Parathyroid adenoma (tissue), 2 donors: ENCODE data around the gene ABI3BP.
"Not testable (repeated sequence)": the region's sequence is repeated elsewhere in the genome, so short reads cannot be mapped to it uniquely, and the experiment has no call there.

ENCODE experiments used
- H2AFZ ChIP-seq: fragments of 300-600 bp; sonication (generic); one replicate; pipeline ENCODE4 v1.7.0; 2017; ENCODE audit warnings: antibody characterized with exemption, mild to moderate bottlenecking
- H3K27ac ChIP-seq: fragments of 300-600 bp; sonication (generic); one replicate; pipeline ENCODE4 v1.7.0; 2017
- H3K27me3 ChIP-seq: fragments of 300-600 bp; sonication (generic); one replicate; pipeline ENCODE4 v1.7.0; 2017; ENCODE audit warnings: low read length; ENCODE audit not compliant: control insufficient read depth, insufficient read depth
- H3K36me3 ChIP-seq: fragments of 300-600 bp; sonication (generic); one replicate; pipeline ENCODE4 v1.7.0; 2017; ENCODE audit warnings: low read length; ENCODE audit not compliant: control insufficient read depth, insufficient read depth
- H3K4me1 ChIP-seq: fragments of 300-600 bp; sonication (generic); one replicate; pipeline ENCODE4 v1.7.0; 2017; ENCODE audit warnings: control low read depth
- H3K4me2 ChIP-seq: fragments of 300-600 bp; sonication (generic); one replicate; pipeline ENCODE4 v1.7.0; 2017; ENCODE audit warnings: low read length
- H3K4me3 ChIP-seq: fragments of 300-600 bp; sonication (generic); one replicate; pipeline ENCODE4 v1.7.0; 2017; ENCODE audit warnings: low read depth, low read length
- H3K79me2 ChIP-seq: fragments of 300-600 bp; sonication (generic); one replicate; pipeline ENCODE4 v1.7.0; 2017; ENCODE audit warnings: control low read depth
- H3K9ac ChIP-seq: fragments of 300-600 bp; sonication (generic); one replicate; pipeline ENCODE4 v1.7.0; 2017; ENCODE audit warnings: mild to moderate bottlenecking
- H3K9me3 ChIP-seq: fragments of 300-600 bp; sonication (generic); one replicate; pipeline ENCODE4 v1.7.0; 2017; ENCODE audit warnings: low read length; ENCODE audit not compliant: control insufficient read depth
- TF ChIP-seq, protein P1 (sequence below): fragments of 300-600 bp; sonication (generic); IDR thresholded peaks from one replicate; pipeline ENCODE4 v1.7.0; 2017; ENCODE audit warnings: antibody characterized with exemption, mild to moderate bottlenecking
- donor health status: primary hyperparathyroidism.

Gene ABI3BP

DNA sequence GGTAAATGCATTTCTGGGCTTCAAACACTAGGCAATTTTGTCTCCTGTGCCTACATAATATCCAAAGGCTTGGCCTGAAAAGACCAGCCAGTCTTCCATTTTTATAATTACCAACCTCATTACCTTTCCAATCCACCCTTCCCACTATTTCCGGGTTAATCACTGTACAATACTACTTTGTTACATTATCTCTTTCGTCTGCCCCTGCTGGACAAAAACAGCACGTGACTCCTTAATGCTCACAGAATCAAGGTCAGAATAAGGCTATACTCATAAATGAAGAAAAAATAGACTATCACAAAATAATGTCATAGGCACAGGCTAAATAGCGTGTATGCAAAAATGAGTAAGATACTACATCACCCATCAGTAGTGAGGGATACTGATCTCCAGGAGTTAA is 40.1 kb downstream of the ABI3BP start:
- no peaks in the 10 kb centered on the region for H3K9me3 ChIP-seq
- no peaks in the 10 kb centered on the region for H3K4me1 ChIP-seq
- no peaks in the 10 kb centered on the region for H3K79me2 ChIP-seq
- H3K4me2 ChIP-seq: no peak overlapping the region
- H2AFZ ChIP-seq: no peak overlapping the region
- no peaks in the 10 kb centered on the region for H3K36me3 ChIP-seq
- H3K27me3 ChIP-seq: no peaks in the 10 kb centered on the region
- TF ChIP-seq, protein P1, sequence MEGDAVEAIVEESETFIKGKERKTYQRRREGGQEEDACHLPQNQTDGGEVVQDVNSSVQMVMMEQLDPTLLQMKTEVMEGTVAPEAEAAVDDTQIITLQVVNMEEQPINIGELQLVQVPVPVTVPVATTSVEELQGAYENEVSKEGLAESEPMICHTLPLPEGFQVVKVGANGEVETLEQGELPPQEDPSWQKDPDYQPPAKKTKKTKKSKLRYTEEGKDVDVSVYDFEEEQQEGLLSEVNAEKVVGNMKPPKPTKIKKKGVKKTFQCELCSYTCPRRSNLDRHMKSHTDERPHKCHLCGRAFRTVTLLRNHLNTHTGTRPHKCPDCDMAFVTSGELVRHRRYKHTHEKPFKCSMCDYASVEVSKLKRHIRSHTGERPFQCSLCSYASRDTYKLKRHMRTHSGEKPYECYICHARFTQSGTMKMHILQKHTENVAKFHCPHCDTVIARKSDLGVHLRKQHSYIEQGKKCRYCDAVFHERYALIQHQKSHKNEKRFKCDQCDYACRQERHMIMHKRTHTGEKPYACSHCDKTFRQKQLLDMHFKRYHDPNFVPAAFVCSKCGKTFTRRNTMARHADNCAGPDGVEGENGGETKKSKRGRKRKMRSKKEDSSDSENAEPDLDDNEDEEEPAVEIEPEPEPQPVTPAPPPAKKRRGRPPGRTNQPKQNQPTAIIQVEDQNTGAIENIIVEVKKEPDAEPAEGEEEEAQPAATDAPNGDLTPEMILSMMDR: no peak
- H3K4me3 ChIP-seq: no peak overlapping the region
- H3K27ac ChIP-seq: no peak overlapping the region
- H3K9ac ChIP-seq: no peak overlapping the region

DNA sequence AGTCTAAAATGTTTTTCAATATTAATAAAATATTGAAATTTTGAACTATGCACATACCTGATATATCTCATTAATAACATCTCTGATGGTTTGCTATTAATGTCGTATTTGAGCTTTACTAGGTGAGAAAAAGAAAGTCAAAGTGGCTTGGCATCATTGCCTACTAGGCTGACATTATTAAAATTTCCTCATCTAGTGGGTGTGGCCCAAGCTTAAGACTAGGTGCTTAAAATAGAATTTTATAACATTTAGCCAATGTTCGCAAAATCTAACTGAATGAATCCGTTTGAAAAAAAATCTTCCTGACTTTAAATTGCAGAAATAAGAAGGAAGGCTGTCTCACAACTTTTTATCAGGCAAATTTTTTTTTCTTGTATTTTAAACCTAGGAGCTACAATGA is 46.1 kb downstream of the ABI3BP start:
- no peaks in the 10 kb centered on the region for H3K9me3 ChIP-seq
- no peaks in the 10 kb centered on the region for H3K4me1 ChIP-seq
- H3K27me3 ChIP-seq: no peaks in the 10 kb centered on the region
- H3K9ac ChIP-seq: no peak overlapping the region
- H3K36me3 ChIP-seq: no peaks in the 10 kb centered on the region
- no peak overlapping the region for H3K27ac ChIP-seq
- H3K4me2 ChIP-seq: no peak overlapping the region
- TF ChIP-seq, protein P1: no peak
- no peak overlapping the region for H3K4me3 ChIP-seq
- no peak overlapping the region for H2AFZ ChIP-seq
- H3K79me2 ChIP-seq: no peaks in the 10 kb centered on the region

DNA sequence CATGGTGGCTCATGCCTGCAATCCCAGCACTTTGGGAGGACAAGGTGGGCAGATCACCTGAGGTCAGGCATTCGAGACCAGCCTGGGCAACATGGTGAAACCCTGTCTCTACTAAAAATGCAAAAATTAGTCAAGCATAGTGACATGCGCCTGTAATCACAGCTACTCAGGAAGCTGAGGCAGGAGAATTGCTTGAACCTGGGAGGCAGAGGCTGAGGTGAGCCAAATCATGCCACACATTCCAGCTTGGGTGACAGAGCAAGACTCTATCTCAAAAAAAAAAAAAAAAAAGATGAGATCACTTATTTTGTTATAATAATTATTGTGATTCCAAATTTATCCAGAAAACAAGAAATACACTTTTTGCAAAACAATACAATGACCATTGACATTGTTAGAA is 47.1 kb downstream of the ABI3BP start:
- H3K4me1 ChIP-seq, H3K4me2 ChIP-seq, H2AFZ ChIP-seq, H3K9me3 ChIP-seq, H3K4me3 ChIP-seq, H3K27ac ChIP-seq, H3K27me3 ChIP-seq, H3K9ac ChIP-seq, H3K79me2 ChIP-seq, H3K36me3 ChIP-seq: not testable (repeated sequence)

DNA sequence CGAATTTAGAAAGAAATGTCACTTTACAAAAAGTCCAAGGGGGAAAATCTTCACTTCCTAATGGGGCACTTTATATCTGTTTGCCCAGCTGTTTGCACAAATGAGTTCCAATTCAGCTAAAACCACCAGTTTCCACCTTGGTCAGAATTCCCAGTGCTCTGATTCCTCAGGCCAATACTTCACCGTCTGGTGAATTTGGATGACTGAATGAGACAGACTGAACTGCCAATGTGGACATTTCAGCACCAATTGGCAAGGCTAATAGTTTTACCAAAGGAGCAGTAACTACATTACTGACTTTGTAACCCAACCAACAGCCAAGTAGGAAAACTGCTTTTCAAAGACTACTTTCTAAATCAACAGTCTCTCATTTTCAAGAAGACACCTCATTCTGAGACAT is 51.8 kb downstream of the ABI3BP start:
- Histone ChIP-seq H3K4me1 (no peaks in the 10 kb centered on the region), H3K27ac (no peak overlapping the region), H3K27me3 (no peaks in the 10 kb centered on the region), H3K4me2 (no peak overlapping the region), H3K9me3 (no peaks in the 10 kb centered on the region), H2AFZ (no peak overlapping the region), H3K4me3 (no peak overlapping the region), H3K9ac (no peak overlapping the region), H3K36me3 (no peaks in the 10 kb centered on the region), H3K79me2 (no peaks in the 10 kb centered on the region)
- TF ChIP-seq, protein P1: no peak

DNA sequence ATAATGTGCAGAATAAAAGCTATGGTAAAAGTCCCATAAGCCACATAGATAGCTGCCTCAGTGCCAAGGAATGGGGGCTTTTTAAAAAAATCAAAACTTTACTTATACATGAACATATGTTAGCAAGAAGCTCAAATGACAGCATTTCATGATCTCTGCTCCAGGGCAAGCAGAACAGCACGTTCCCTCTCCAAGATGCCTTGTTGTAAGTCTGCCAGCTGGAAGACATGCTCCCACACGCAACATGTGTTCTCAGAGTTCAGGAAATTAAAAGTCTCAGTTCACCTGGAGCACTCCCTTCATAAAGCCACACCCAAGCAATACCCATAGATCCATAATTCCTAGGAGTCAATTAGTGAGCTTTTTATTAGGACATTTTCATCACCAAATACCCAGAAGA is 52.2 kb downstream of the ABI3BP start:
- no peak overlapping the region for H3K4me3 ChIP-seq
- TF ChIP-seq, protein P1: no peak
- H3K27me3 ChIP-seq: no peaks in the 10 kb centered on the region
- H3K36me3 ChIP-seq: no peaks in the 10 kb centered on the region
- no peak overlapping the region for H3K9ac ChIP-seq
- no peaks in the 10 kb centered on the region for H3K79me2 ChIP-seq
- H3K4me1 ChIP-seq: no peaks in the 10 kb centered on the region
- H3K27ac ChIP-seq: no peak overlapping the region
- no peak overlapping the region for H2AFZ ChIP-seq
- H3K9me3 ChIP-seq: no peaks in the 10 kb centered on the region
- H3K4me2 ChIP-seq: no peak overlapping the region
